Heart right ventricle (tissue), 16 donors: Measurements from ENCODE around the gene FAM153A. TPM values are rescaled to one million over a fixed set of nuclear protein-coding genes. Genes with fewer than 3 reads are reported as not detected.
"Not testable (repeated sequence)": the region's sequence is repeated elsewhere in the genome, so short reads cannot be mapped to it uniquely, and the experiment has no call there.

Experiments
- ATAC-seq, 8 donors: fragments of 200-7000 bp; cut with Tn5 transposase; one replicate each; pipeline ENCODE4 v1.9.1; 2020; ENCODE audit warnings: mild to moderate bottlenecking in 8 of 8, moderate library complexity in 8 of 8, moderate number of reproducible peaks in 1 of 8
- DNase-seq, 2 donors: peaks; one replicate each; pipeline ENCODE4 v3.0.0-alpha.2; 2020
- H3K27ac ChIP-seq, 10 donors: fragments of 200-600 bp; sonication (generic) in 2 of 10; one replicate each; pipeline versions ENCODE4 v1.5.0 to v1.8.0; 2020 to 2022; ENCODE audit warnings: mild to moderate bottlenecking in 3 of 10
- H3K27me3 ChIP-seq, 7 donors: fragments of 200-600 bp; one replicate each; pipeline ENCODE4 v1.8.0; 2021 to 2022; ENCODE audit warnings: mild to moderate bottlenecking in 2 of 7
- H3K36me3 ChIP-seq, 9 donors: fragments of 200-600 bp; sonication (generic) in 1 of 9; one replicate each; pipeline versions ENCODE4 v1.5.0 to v1.8.0; 2020 to 2022; ENCODE audit warnings: mild to moderate bottlenecking in 2 of 9
- H3K4me1 ChIP-seq, 9 donors: fragments of 200-600 bp; sonication (generic) in 1 of 9; one replicate each; pipeline versions ENCODE4 v1.5.0 to v1.8.0; 2020 to 2022; ENCODE audit warnings: mild to moderate bottlenecking in 4 of 9
- H3K4me3 ChIP-seq, 10 donors: fragments of 200-600 bp; sonication (generic) in 2 of 10; one replicate each; pipeline versions ENCODE4 v1.5.0 to v1.8.0; 2020 to 2022; ENCODE audit warnings: mild to moderate bottlenecking in 7 of 10, moderate library complexity in 2 of 10
- H3K9me3 ChIP-seq, 11 donors: fragments of 200-600 bp in 10 of 11; sonication (generic) in 2 of 11; one replicate each; pipeline versions ENCODE4 v1.5.0 to v1.8.0; 2013 to 2022; ENCODE audit warnings: mild to moderate bottlenecking in 2 of 11, control low read depth in 1 of 11, moderate library complexity in 1 of 11
- WGBS, 2 donors: extraction: QIAGEN DNeasy Blood & Tissue Kit; methylation state at CpG; one replicate each; pipeline ENCODE4 v1.1.7; 2013; ENCODE audit warnings: inconsistent platforms in 1 of 2; 5-methylcytosine and 5-hydroxymethylcytosine counted together
- intact Hi-C, 10 donors: fragments of 100-400 bp; cut with DNase I; formaldehyde crosslinking; loops; one replicate each; pipeline versions ENCODE4 v1.11.1 to v1.14.2; 2022
- polyA plus RNA-seq, 2 donors: library from polyadenylated mRNA; stranded (reverse); fragments of 200-250 nt; gene quantifications; one replicate each; pipeline ENCODE4 v1.2.3, GENCODE V29; 2013
- total RNA-seq, 10 donors: library from RNA; stranded (reverse); fragmentation: NEBNext Ultra II Directional in 3 of 10; extraction: Animal tissue kit (Norgen Biotek cat#: 25700) in 3 of 10; gene quantifications; one replicate each; pipeline versions ENCODE4 v1.2.1 to v1.2.4, GENCODE V29; 2021 to 2023
- donor health status: Arrhythmogenic right ventricular cardiomyopathy.
- donor health status: ischemic (EF 13 %, LVEDD 7.1; RV severe dilation, severe dysfunction).
- donor health status: healthy with polysubstance abuse.
- donor health status: DM: no; HTN: yes; CAD: no.
- donor health status: DM: no; HTN: no; CAD: no.
- donor health status: ischemic (EF 25% LVEDD 6.9; RV normal size, moderate dysfunction).
- donor health status: ischemic (EF 25% LVEDD 5.7; RV mildly dilated, moderate dysfunction).
- donor health status: healthy.
- donor health status: DM: yes; HTN: yes; CAD: no.
- donor health status: Ischemic cardiomyopathy.
- donor health status: ischemic (EF 35%, LVEDD 5.7; RV mildly dilated, moderate dysfunction).
- donor health status: nonischemic (EF 11% LVEDD 7.7; RV severe dilation, severe dysfunction).
- donor health status: DM: yes; HTN: yes; CAD: no.
- donor health status: PGD.
- donor health status: ischemic (EF 29% LVEDD 5.4; RV normal size, mild dysfunction).
- donor health status: nonischemic (EF 23%, LVEDD 6.1; RV moderate dilation, normal function).

The FAM153A gene
- total and polyA plus RNA-seq, 12 donors, result 0.98 to 12.4 (median 3.7) TPM; not detected in 2

- ATAC-seq, intact Hi-C loops, DNase-seq, H3K27me3 ChIP-seq, H3K27ac ChIP-seq, H3K4me3 ChIP-seq, H3K4me1 ChIP-seq, H3K9me3 ChIP-seq, H3K36me3 ChIP-seq: not testable (repeated sequence)
- 84% methylated on average over 11 of the region's 18 CpGs; no CpG with 5 or more reads in 1 of the 2 donors for WGBS, 2 donors
These were observed 24.6 kb upstream of the FAM153A start for GRCh38 chr5:177807265-177807664.

GRCh38 chr5:177801427-177801826 lies 18.7 kb upstream of the FAM153A start:
- WGBS, 2 donors, result 65 to 72% methylated on average over 3 to 5 of the region's 5 CpGs
- H3K36me3 ChIP-seq, H3K4me1 ChIP-seq, H3K27ac ChIP-seq, H3K27me3 ChIP-seq, H3K9me3 ChIP-seq, H3K4me3 ChIP-seq, DNase-seq, intact Hi-C loops, ATAC-seq: not testable (repeated sequence)

GRCh38 chr5:177798237-177798840 lies 15.6 kb upstream of the FAM153A start:
- DNase-seq, result not testable (repeated sequence)

GRCh38 chr5:177793272-177793671 lies 10.6 kb upstream of the FAM153A start:
- H3K27ac ChIP-seq, H3K4me1 ChIP-seq, H3K36me3 ChIP-seq, H3K9me3 ChIP-seq, H3K4me3 ChIP-seq, DNase-seq, H3K27me3 ChIP-seq, ATAC-seq, intact Hi-C loops: not testable (repeated sequence)
- 58 to 82% methylated on average over 3 to 4 of the region's 9 CpGs for WGBS, 2 donors

More at GRCh38 chr5:177798237-177798840, 15.6 kb upstream of the FAM153A start:
- H3K4me3 ChIP-seq, H3K27me3 ChIP-seq, H3K27ac ChIP-seq, ATAC-seq, H3K9me3 ChIP-seq, H3K36me3 ChIP-seq, intact Hi-C loops, H3K4me1 ChIP-seq: not testable (repeated sequence)
- 84 to 86% methylated on average over 11 of the region's 19 CpGs for WGBS, 2 donors

- H3K27ac ChIP-seq, H3K27me3 ChIP-seq, H3K9me3 ChIP-seq, DNase-seq, ATAC-seq, H3K4me3 ChIP-seq, H3K36me3 ChIP-seq, intact Hi-C loops, H3K4me1 ChIP-seq: not testable (repeated sequence)
- 72 to 89% methylated on average over 4 of the region's 12 CpGs for WGBS, 2 donors
These were observed 8.9 kb upstream of the FAM153A start for GRCh38 chr5:177791649-177792048.

GRCh38 chr5:177782169-177782568 lies 530 bp downstream of the FAM153A start:
- DNase-seq, H3K36me3 ChIP-seq, H3K4me1 ChIP-seq, H3K27me3 ChIP-seq, H3K4me3 ChIP-seq, intact Hi-C loops, H3K9me3 ChIP-seq, H3K27ac ChIP-seq, ATAC-seq: not testable (repeated sequence)
- 12 to 14% methylated on average over 10 to 11 of the region's 23 CpGs for WGBS, 2 donors

GRCh38 chr5:177771206-177771605 lies 11.5 kb downstream of the FAM153A start:
- intact Hi-C loops, H3K27ac ChIP-seq: not testable (repeated sequence)
- no CpG with 5 or more reads among the region's 3 CpGs for WGBS, 2 donors

GRCh38 chr5:177770646-177771045 lies 12.1 kb downstream of the FAM153A start:
- intact Hi-C loops, H3K36me3 ChIP-seq: not testable (repeated sequence)
- WGBS, 2 donors, result 76 to 85% methylated on average over 2 of the region's 2 CpGs

More at GRCh38 chr5:177771206-177771605, 11.5 kb downstream of the FAM153A start:
- not testable (repeated sequence) for H3K27me3 ChIP-seq, DNase-seq, H3K4me1 ChIP-seq, H3K4me3 ChIP-seq, H3K9me3 ChIP-seq, ATAC-seq, H3K36me3 ChIP-seq

GRCh38 chr5:177763737-177764508 lies 18.8 kb downstream of the FAM153A start:
- H3K27ac ChIP-seq, H3K36me3 ChIP-seq, H3K9me3 ChIP-seq, H3K4me1 ChIP-seq, DNase-seq, H3K27me3 ChIP-seq, H3K4me3 ChIP-seq, ATAC-seq, intact Hi-C loops: not testable (repeated sequence)
- WGBS, 2 donors, result 89 to 100% methylated on average over 2 to 4 of the region's 15 CpGs

More at GRCh38 chr5:177770646-177771045, 12.1 kb downstream of the FAM153A start:
- H3K27me3 ChIP-seq, H3K9me3 ChIP-seq, H3K27ac ChIP-seq, H3K4me1 ChIP-seq, ATAC-seq, DNase-seq, H3K4me3 ChIP-seq: not testable (repeated sequence)

- H3K27me3 ChIP-seq, H3K36me3 ChIP-seq, H3K27ac ChIP-seq, DNase-seq, H3K4me3 ChIP-seq, intact Hi-C loops, H3K4me1 ChIP-seq, H3K9me3 ChIP-seq, ATAC-seq: not testable (repeated sequence)
- 50 to 60% methylated on average over 8 of the region's 8 CpGs for WGBS, 2 donors
These were observed 21.7 kb downstream of the FAM153A start for GRCh38 chr5:177760954-177761353.

GRCh38 chr5:177747354-177747753 lies 35.3 kb downstream of the FAM153A start:
- H3K4me3 ChIP-seq, H3K4me1 ChIP-seq, H3K9me3 ChIP-seq, H3K36me3 ChIP-seq, DNase-seq, intact Hi-C loops, H3K27ac ChIP-seq, H3K27me3 ChIP-seq, ATAC-seq: not testable (repeated sequence)
- 57% methylated on average over 2 of the region's 2 CpGs; no CpG with 5 or more reads in 1 of the 2 donors for WGBS, 2 donors
